Activated CD8-positive, alpha-beta memory T cell treated with anti-CD3 and anti-CD28 coated beads, Interleukin-2, amount 10 ng/mL, durations not matched to agents 7 days and 5 days (primary cell): Measurements from ENCODE around the gene ATAD3B. TPM values are rescaled to one million over a fixed set of nuclear protein-coding genes. Genes with fewer than 3 reads are reported as not detected.

ENCODE experiments used
- ATAC-seq: fragments of 150-1000 bp; cut with Tn5 transposase; one replicate; pipeline ENCODE4 v1.10.0; 2021; ENCODE audit warnings: moderate library complexity
- CTCF ChIA-PET: fragments of 350-600 bp; sonication (Branson Sonifier 250); formaldehyde crosslinking; loops from one replicate; lab custom pipeline; 2021; ENCODE audit warnings: antibody characterized with exemption; lab: Charles Lee
- DNase-seq: peaks from one replicate; pipeline ENCODE4 v3.0.0-alpha.2; 2020
- H3K27ac Mint-ChIP-seq: one replicate; pipeline ENCODE4 v1.8.0; 2021; ENCODE audit warnings: mild to moderate bottlenecking, mixed read lengths
- H3K27me3 Mint-ChIP-seq: one replicate; pipeline ENCODE4 v1.8.0; 2021; ENCODE audit warnings: mixed read lengths
- H3K36me3 Mint-ChIP-seq: one replicate; pipeline ENCODE4 v1.8.0; 2021; ENCODE audit warnings: mild to moderate bottlenecking, mixed read lengths
- H3K4me1 Mint-ChIP-seq: one replicate; pipeline ENCODE4 v1.8.0; 2021; ENCODE audit warnings: mixed read lengths
- H3K4me3 Mint-ChIP-seq: one replicate; pipeline ENCODE4 v1.8.0; 2021; ENCODE audit warnings: mild to moderate bottlenecking, moderate library complexity, mixed read lengths
- H3K9me3 Mint-ChIP-seq: one replicate; pipeline ENCODE4 v1.8.0; 2022; ENCODE audit warnings: low read depth, mixed read lengths
- total RNA-seq, 2 experiments: library from RNA; stranded (reverse); gene quantifications; one replicate each; pipeline ENCODE4 v1.2.3, GENCODE V29; 2021

ATAD3B gene
- total RNA-seq, 2 experiments from 2014 or later, result 46.5 to 63.3 TPM

DNA sequence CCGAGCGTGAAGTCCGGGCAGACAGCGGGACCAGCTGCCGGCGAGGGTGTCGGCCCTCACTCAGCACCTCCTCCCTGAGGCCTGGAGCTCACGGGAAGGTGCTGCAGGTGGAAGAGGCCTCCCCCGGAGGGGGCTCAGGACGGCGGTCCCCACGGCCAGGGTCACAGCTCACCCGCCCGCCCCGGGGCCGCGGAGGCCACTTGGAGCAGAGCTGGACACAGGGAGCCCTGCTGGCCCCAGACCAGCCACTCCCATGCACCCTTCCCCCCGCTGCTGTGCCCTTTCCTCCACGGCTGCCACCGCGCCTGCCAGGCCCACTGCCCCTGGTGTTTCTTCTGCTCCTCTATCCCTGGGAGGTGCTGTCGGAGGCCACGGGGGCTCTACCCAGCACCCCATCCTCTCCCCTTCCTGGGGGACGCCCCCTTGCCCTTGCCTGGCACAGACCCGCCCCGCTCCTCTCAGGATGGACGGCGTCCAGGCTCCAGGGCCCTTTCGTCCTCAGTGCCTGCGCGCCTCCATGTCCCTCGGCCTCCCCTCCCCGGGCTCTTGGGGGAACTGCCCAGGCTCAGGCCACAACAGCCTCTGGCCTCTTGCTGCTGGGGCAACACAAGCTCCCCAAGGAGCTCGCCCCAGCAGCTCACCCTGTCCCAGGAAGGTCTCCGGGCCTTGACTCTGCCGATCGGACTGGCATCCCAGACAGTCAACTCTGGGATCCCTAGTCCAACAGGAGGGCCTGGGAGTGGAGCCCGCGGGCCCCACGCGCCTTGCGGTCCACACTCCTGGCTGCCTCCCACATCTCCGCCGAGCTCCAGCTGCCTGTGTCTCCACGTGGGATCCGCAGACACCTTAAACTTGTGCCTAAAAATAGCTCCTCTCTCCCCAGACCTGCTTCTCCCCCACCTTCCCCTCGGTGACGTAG, 64.7 kb downstream of the ATAD3B start:
- H3K9me3 Mint-ChIP-seq, result peaks cover 5% of the 10 kb centered on the region
- CTCF ChIA-PET, result no interaction called here
- ATAC-seq (no peak), DNase-seq (no peak)
- H3K27me3 Mint-ChIP-seq, result no peaks in the 10 kb centered on the region
- no peak overlapping the region for H3K27ac Mint-ChIP-seq
- H3K4me1 Mint-ChIP-seq, result no peaks in the 10 kb centered on the region
- peaks cover 8% of the 10 kb centered on the region for H3K36me3 Mint-ChIP-seq
- no peak overlapping the region for H3K4me3 Mint-ChIP-seq

- peaks cover 2% of the 10 kb centered on the region for H3K9me3 Mint-ChIP-seq
- H3K36me3 Mint-ChIP-seq, result peaks cover 8% of the 10 kb centered on the region
- no peak overlapping the region for H3K4me3 Mint-ChIP-seq
- DNase-seq (no peak), ATAC-seq (no peak)
- CTCF ChIA-PET, result no interaction called here
- no peak overlapping the region for H3K27ac Mint-ChIP-seq
- H3K27me3 Mint-ChIP-seq, result no peaks in the 10 kb centered on the region
- H3K4me1 Mint-ChIP-seq, result no peaks in the 10 kb centered on the region
Measured at GRCh38 chr1:1536938-1537546, 65.5 kb downstream of the ATAD3B start.

- CTCF ChIA-PET, result no interaction called here
- peaks cover 6% of the 10 kb centered on the region for H3K36me3 Mint-ChIP-seq
- no peak overlapping the region for H3K27ac Mint-ChIP-seq
- DNase-seq (no peak), ATAC-seq (no peak)
- no peaks in the 10 kb centered on the region for H3K9me3 Mint-ChIP-seq
- H3K4me1 Mint-ChIP-seq, result no peaks in the 10 kb centered on the region
- H3K4me3 Mint-ChIP-seq, result no peak overlapping the region
- H3K27me3 Mint-ChIP-seq, result no peaks in the 10 kb centered on the region
Measured at GRCh38 chr1:1537626-1538250, 66.2 kb downstream of the ATAD3B start.

DNA sequence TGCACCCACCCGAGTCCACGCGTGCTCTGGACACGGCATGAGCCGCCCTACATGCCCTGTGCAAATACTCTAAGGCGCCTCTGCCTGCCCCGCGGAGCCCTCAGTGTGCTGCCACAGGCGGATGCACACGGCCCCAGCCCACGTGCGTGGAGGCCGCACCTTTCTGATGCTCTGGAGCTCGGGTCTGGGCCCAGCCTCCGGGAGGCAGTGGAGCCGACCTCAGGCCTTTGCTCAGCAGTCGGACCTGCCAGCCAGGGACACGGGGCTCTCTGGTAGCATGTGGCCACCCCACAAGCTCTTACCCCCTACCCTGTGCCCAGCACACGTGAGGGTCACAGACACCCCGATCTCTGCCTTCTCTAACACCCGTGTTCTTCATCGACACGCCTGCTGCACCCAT, 66.8 kb downstream of the ATAD3B start:
- no peak for DNase-seq
- no peaks in the 10 kb centered on the region for H3K9me3 Mint-ChIP-seq
- no peak overlapping the region for H3K27ac Mint-ChIP-seq
- CTCF ChIA-PET, result interaction anchor here (0.7 kb wide), 1 partner anchor 34 kb away, joined by 4 read pairs; no protein-coding TSS in a partner anchor
- no peak overlapping the region for H3K4me3 Mint-ChIP-seq
- no peak for ATAC-seq
- H3K27me3 Mint-ChIP-seq, result no peaks in the 10 kb centered on the region
- no peaks in the 10 kb centered on the region for H3K4me1 Mint-ChIP-seq
- H3K36me3 Mint-ChIP-seq, result peaks cover 5% of the 10 kb centered on the region

DNA sequence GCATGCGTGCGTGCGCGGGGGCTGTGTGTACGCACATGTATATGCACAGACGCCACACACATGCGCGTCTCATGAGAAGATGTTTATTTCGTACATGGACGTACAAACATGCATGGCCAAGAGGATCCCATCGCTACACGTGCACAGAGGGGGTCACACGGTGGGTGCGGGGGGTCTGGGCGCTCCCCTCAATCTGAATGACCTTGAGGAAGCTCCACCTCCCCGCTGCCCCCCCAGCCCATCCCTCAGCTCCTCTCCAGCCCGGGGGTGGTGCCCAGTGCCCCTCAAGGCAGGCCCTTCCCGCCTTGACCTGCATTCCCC, 67.4 kb downstream of the ATAD3B start:
- Mint-ChIP-seq H3K9me3 (no peaks in the 10 kb centered on the region), H3K4me1 (no peaks in the 10 kb centered on the region), H3K36me3 (peaks cover 5% of the 10 kb centered on the region), H3K27ac (no peak overlapping the region), H3K4me3 (no peak overlapping the region), H3K27me3 (no peaks in the 10 kb centered on the region)
- CTCF ChIA-PET, result interaction anchor here (0.7 kb wide), 1 partner anchor 34 kb away, joined by 4 read pairs; no protein-coding TSS in a partner anchor
- ATAC-seq (no peak), DNase-seq (no peak)

DNA sequence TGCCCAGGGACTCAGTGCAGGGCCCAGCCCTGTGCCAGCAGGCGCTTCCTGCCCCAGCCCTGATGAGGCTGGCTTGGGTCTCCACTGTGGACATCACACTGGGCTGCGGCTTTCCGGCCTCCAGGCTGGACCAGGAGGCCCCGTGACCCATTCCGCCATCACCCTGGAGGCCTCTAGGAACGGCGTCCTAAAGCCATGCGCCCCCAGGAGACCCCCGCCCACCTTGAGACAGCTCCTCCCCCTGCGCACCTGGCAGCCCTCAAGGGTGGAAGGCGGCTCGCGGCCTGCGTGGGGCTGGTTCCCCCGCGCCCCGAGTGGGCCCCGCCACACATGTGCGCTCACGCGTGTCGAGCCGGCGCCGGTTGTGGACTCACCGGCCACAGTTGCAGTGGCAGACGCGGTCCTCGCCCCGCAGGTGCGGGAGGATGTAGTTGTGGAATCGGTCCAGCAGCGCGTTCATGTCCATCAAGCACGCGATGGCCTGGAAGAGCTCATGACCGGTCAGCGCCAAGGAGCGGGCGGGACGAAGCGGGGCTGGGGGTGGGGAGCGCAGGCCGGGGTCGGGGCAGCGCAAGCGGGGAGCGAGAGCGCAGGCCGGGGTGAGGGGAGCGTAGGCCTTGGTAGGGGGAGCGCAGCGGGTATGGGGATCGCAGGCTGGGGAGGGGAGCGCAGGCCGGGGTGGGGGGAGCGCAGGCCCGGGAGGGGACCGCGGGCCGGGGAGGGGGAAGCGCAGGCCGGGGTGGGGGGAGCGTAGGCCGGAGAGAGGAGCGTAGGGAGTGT, 67.9 kb downstream of the ATAD3B start:
- H3K27ac Mint-ChIP-seq, result no peak overlapping the region
- no peaks in the 10 kb centered on the region for H3K27me3 Mint-ChIP-seq
- H3K4me3 Mint-ChIP-seq, result no peak overlapping the region
- CTCF ChIA-PET, result no interaction called here
- DNase-seq (no peak), ATAC-seq (no peak)
- peaks cover 5% of the 10 kb centered on the region for H3K36me3 Mint-ChIP-seq
- no peaks in the 10 kb centered on the region for H3K4me1 Mint-ChIP-seq
- no peaks in the 10 kb centered on the region for H3K9me3 Mint-ChIP-seq

DNA sequence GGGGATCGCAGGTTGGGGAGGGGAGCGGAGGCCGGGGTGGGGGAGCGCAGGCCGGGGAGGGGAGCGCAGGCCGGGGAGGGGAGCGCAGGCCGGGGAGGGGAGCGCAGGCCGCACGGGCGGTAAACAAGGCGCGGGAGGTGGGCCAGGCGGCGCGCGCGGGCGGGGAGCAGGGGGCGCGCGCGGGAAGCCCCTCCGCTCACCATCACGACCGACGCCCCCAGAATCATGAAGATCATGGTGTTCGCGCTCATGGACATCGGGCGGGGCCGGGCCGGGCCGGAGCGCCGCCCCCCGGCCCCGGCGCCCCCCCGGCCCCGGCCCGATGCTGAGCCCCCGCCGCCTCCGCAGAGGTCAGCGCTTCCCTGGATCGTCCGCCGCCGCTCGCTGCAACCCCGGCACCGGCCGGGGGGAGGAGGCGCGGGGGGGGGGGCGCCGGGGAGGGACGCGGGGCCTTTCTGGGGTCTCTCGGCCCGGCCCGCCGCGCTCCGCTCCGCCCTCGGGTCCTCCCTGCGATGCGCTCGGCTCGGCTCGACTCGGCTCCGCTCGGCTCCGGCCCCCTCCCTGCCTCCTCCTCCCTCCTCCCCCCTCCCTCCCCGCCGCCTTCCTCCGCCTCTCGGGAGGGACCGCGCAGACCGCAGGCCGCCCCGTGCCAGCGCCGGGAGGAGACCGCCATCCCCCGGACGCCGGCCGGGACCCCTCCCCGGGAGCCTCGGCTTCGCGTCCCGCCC, 68.7 kb downstream of the ATAD3B start, which contains the start of gene TMEM240:
TMEM240 (minus strand) TSS at position 535 of the 728 bp plus-strand sequence; CDS start at position 257, 278 bp downstream.
- no peak within 1 kb of the TSS for H3K27ac Mint-ChIP-seq
- H3K9me3 Mint-ChIP-seq, result no peaks in the 10 kb centered on the region
- no peak within 1 kb of the TSS for H3K4me3 Mint-ChIP-seq
- no peaks in the 10 kb centered on the region for H3K27me3 Mint-ChIP-seq
- peak; percentile 55 for DNase-seq
- peaks cover 5% of the 10 kb centered on the region for H3K36me3 Mint-ChIP-seq
- H3K4me1 Mint-ChIP-seq, result no peaks in the 10 kb centered on the region
- CTCF ChIA-PET, result no interaction called here
- ATAC-seq, result peak; percentile 50

GRCh38 chr1:1540818-1541628, 69.5 kb downstream of the ATAD3B start:
- Mint-ChIP-seq H3K27ac (no peak overlapping the region), H3K36me3 (peaks cover 5% of the 10 kb centered on the region), H3K4me3 (no peak overlapping the region), H3K27me3 (no peaks in the 10 kb centered on the region), H3K9me3 (no peaks in the 10 kb centered on the region), H3K4me1 (no peaks in the 10 kb centered on the region)
- CTCF ChIA-PET, result no interaction called here
- no peak for ATAC-seq
- DNase-seq, result no peak

- CTCF ChIA-PET, result no interaction called here
Measured at GRCh38 chr1:1541956-1542765, 70.6 kb downstream of the ATAD3B start.

DNA sequence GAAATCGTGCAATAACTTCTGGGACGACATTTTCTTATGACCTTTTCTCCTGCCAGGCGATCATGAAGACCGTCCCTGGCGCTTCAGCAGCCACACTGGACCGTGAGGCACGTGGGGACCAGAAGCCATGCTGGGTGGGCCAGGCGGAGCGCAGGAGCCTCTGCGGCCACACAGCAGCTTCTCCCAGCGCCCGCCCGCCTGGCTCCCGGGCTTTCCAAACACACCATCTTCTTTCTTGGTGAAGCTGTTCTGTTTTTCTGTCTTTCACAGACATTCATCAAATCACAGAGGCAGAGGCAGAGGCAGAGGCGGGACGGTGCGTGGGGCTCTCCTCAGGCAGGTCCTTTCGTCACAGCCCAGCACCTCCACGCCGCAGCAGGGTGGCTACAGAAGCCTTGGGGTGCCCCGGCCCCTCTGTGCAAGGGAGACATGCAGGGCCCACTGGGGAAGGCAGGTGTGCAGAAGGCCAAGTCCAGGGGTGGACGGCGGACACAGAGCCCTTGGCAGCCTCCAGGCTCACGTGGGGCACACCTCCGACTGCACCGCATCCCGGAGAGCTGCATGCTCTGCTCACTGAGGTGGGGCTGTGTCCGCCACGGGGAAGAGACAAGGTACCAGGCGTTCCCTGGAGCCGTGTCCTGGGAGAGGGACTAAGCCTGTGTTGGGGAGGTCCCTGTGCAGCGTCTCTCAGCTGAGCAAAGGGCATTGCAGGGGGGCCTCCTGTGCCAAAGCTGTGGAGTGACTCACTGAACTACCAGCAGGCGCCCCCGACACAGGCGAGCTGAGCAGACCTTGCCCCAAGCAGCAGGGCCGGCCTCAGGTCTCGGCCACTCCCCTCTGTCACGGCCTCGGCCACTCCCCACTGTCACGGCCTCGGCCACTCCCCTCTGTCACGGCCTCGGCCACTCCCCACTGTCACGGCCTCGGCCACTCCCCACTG, 71.5 kb downstream of the ATAD3B start:
- no peaks in the 10 kb centered on the region for H3K4me1 Mint-ChIP-seq
- CTCF ChIA-PET, result no interaction called here
- peaks cover 7% of the 10 kb centered on the region for H3K36me3 Mint-ChIP-seq
- H3K27me3 Mint-ChIP-seq, result no peaks in the 10 kb centered on the region
- H3K27ac Mint-ChIP-seq, result no peak overlapping the region
- H3K4me3 Mint-ChIP-seq, result no peak overlapping the region
- no peak for DNase-seq
- ATAC-seq, result no peak
- no peaks in the 10 kb centered on the region for H3K9me3 Mint-ChIP-seq

More at GRCh38 chr1:1541956-1542765, 70.6 kb downstream of the ATAD3B start:
- H3K4me3 Mint-ChIP-seq, result no peak overlapping the region
- no peaks in the 10 kb centered on the region for H3K9me3 Mint-ChIP-seq
- ATAC-seq (no peak), DNase-seq (no peak)
- H3K27me3 Mint-ChIP-seq, result no peaks in the 10 kb centered on the region
- H3K27ac Mint-ChIP-seq, result no peak overlapping the region
- H3K36me3 Mint-ChIP-seq, result peaks cover 5% of the 10 kb centered on the region
- H3K4me1 Mint-ChIP-seq, result no peaks in the 10 kb centered on the region

GRCh38 chr1:1543706-1544099, 72.1 kb downstream of the ATAD3B start:
- CTCF ChIA-PET, result no interaction called here
- Mint-ChIP-seq H3K36me3 (peaks cover 7% of the 10 kb centered on the region), H3K4me3 (no peak overlapping the region), H3K27me3 (no peaks in the 10 kb centered on the region), H3K9me3 (no peaks in the 10 kb centered on the region), H3K27ac (no peak overlapping the region), H3K4me1 (no peaks in the 10 kb centered on the region)
- ATAC-seq (no peak), DNase-seq (no peak)
